Measurements from ENCODE around the gene UMODL1. TPM values are rescaled to one million over a fixed set of nuclear protein-coding genes. Genes with fewer than 3 reads are reported as not detected.

UMODL1 gene
- total RNA-seq, 1 donor from 2014 or later = not detected

GRCh38 chr21:42085246-42086077, 14.3 kb downstream of the UMODL1 start:
- Histone ChIP-seq H3K36me3 (ENCODE audit: control insufficient read depth, insufficient read depth, low read length) (no peaks in the 10 kb centered on the region), H3K27me3 (ENCODE audit: control insufficient read depth, insufficient read depth, low read length) (peaks cover 16% of the 10 kb centered on the region), H3K4me3 (ENCODE audit: low read depth, low read length) (no peak overlapping the region)
- TF ChIP-seq, protein P1, sequence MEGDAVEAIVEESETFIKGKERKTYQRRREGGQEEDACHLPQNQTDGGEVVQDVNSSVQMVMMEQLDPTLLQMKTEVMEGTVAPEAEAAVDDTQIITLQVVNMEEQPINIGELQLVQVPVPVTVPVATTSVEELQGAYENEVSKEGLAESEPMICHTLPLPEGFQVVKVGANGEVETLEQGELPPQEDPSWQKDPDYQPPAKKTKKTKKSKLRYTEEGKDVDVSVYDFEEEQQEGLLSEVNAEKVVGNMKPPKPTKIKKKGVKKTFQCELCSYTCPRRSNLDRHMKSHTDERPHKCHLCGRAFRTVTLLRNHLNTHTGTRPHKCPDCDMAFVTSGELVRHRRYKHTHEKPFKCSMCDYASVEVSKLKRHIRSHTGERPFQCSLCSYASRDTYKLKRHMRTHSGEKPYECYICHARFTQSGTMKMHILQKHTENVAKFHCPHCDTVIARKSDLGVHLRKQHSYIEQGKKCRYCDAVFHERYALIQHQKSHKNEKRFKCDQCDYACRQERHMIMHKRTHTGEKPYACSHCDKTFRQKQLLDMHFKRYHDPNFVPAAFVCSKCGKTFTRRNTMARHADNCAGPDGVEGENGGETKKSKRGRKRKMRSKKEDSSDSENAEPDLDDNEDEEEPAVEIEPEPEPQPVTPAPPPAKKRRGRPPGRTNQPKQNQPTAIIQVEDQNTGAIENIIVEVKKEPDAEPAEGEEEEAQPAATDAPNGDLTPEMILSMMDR (IDR thresholded peaks at IDR 0.05; ENCODE audit: insufficient read depth, low read length, poor library complexity, severe bottlenecking) = no peak
- DNase-seq (ENCODE audit: low read depth) = no peak

- TF ChIP-seq, protein P1 (IDR thresholded peaks at IDR 0.05; ENCODE audit: insufficient read depth, low read length, poor library complexity, severe bottlenecking) = no peak
- Histone ChIP-seq H3K36me3 (ENCODE audit: control insufficient read depth, insufficient read depth, low read length) (no peaks in the 10 kb centered on the region), H3K27me3 (ENCODE audit: control insufficient read depth, insufficient read depth, low read length) (peaks cover 13% of the 10 kb centered on the region), H3K4me3 (ENCODE audit: low read depth, low read length) (no peak overlapping the region)
- DNase-seq (ENCODE audit: low read depth) = no peak
Observed at GRCh38 chr21:42086969-42087368, 15.9 kb downstream of the UMODL1 start.

DNA sequence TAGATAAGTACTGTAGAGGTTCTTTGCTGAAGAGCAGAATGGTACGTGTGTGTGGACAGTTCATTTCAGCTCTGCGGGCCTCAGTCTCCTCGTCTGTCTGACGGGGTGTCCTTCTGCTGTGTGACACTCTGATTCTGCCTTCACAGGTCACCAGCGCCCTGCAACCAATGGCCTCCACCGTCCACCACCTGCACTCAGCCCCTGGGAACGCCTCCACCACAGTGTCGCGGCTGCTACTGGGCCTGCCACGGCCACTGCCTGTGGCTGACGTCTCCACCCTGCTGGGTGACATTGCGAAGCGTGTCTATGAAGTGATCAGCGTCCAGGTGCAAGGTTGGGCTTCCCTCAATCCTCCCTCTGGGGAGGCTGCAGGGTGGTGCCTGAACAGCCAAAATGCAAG, 17.0 kb downstream of the UMODL1 start:
- no peak for DNase-seq (ENCODE audit: low read depth)
- TF ChIP-seq, protein P1 (IDR thresholded peaks at IDR 0.05; ENCODE audit: insufficient read depth, low read length, poor library complexity, severe bottlenecking) = no peak
- Histone ChIP-seq H3K4me3 (ENCODE audit: low read depth, low read length) (no peak overlapping the region), H3K27me3 (ENCODE audit: control insufficient read depth, insufficient read depth, low read length) (peaks cover 3% of the 10 kb centered on the region), H3K36me3 (ENCODE audit: control insufficient read depth, insufficient read depth, low read length) (no peaks in the 10 kb centered on the region)

GRCh38 chr21:42088658-42089057, 17.5 kb downstream of the UMODL1 start:
- TF ChIP-seq, protein P1 (IDR thresholded peaks at IDR 0.05; ENCODE audit: insufficient read depth, low read length, poor library complexity, severe bottlenecking) = no peak
- Histone ChIP-seq H3K27me3 (ENCODE audit: control insufficient read depth, insufficient read depth, low read length) (peaks cover 3% of the 10 kb centered on the region), H3K36me3 (ENCODE audit: control insufficient read depth, insufficient read depth, low read length) (no peaks in the 10 kb centered on the region), H3K4me3 (ENCODE audit: low read depth, low read length) (no peak overlapping the region)
- DNase-seq (ENCODE audit: low read depth) = no peak

- Histone ChIP-seq H3K4me3 (ENCODE audit: low read depth, low read length) (no peak overlapping the region), H3K36me3 (ENCODE audit: control insufficient read depth, insufficient read depth, low read length) (no peaks in the 10 kb centered on the region), H3K27me3 (ENCODE audit: control insufficient read depth, insufficient read depth, low read length) (peaks cover 3% of the 10 kb centered on the region)
- no peak for DNase-seq (ENCODE audit: low read depth)
- TF ChIP-seq, protein P1 (IDR thresholded peaks at IDR 0.05; ENCODE audit: insufficient read depth, low read length, poor library complexity, severe bottlenecking) = no peak
Observed at GRCh38 chr21:42089093-42089631, 18.0 kb downstream of the UMODL1 start.
